Occipital lobe (tissue), 3 donors: ENCODE data around the gene TMEM178B. TPM values are rescaled to one million over a fixed set of nuclear protein-coding genes. Genes with fewer than 3 reads are reported as not detected.

Experiments used
- DNase-seq: peaks from one replicate; lab custom pipeline; 2025; lab: John Stamatoyannopoulos, UW
- small RNA-seq: library from RNA; depleted of rRNA; stranded (forward); fragments of <200 nt; gene quantifications from one replicate; pipeline ENCODE3, GENCODE V24; 2014
- total RNA-seq: library from RNA; depleted of rRNA; stranded (reverse); fragments of >200 nt; gene quantifications from one replicate; pipeline ENCODE4 v1.2.3, GENCODE V29; 2014

Gene TMEM178B
- total RNA-seq, 1 donor from 2014 or later = 50.7 TPM

- no peak for DNase-seq
Measured at GRCh38 chr7:141515941-141516340, 442.1 kb downstream of the TMEM178B start.

- no peak for DNase-seq
Measured at GRCh38 chr7:141519623-141520022, 445.8 kb downstream of the TMEM178B start.

GRCh38 chr7:141522657-141523342 lies 448.9 kb downstream of the TMEM178B start:
- DNase-seq = no peak

GRCh38 chr7:141525973-141526514 lies 452.2 kb downstream of the TMEM178B start:
- no peak for DNase-seq

- no peak for DNase-seq
Measured at GRCh38 chr7:141527076-141527475, 453.2 kb downstream of the TMEM178B start.

- DNase-seq = no peak
Measured at GRCh38 chr7:141528399-141528798, 454.5 kb downstream of the TMEM178B start.

Small RNA genes within 50 kb of the gene (small RNA-seq; reads per million reads assigned to genes)
- gene AC006362.1 (not detected), gene RNU4-74P (not detected)

Other genes with a start within 250 kb of the TMEM178B start
- 100 TPM for gene BRAF, start 149.1 kb upstream of the TMEM178B start, total RNA-seq
- gene MRPS33, start 59.1 kb upstream of the TMEM178B start, total RNA-seq = 12.6 TPM